ENCODE data around the gene WSCD1.

The WSCD1 gene

GRCh38 chr17:6153375-6153774 lies 83.2 kb downstream of the WSCD1 start:
- H3K9me3 Mint-ChIP-seq = peaks cover under 1% of the 10 kb centered on the region
- H3K27ac Mint-ChIP-seq = no peak overlapping the region
- H3K36me3 Mint-ChIP-seq = no peaks in the 10 kb centered on the region
- no peak for DNase-seq (ENCODE audit: low spot score in 2 of 2)
- peaks cover 14% of the 10 kb centered on the region for H3K27me3 Mint-ChIP-seq
- no peak for ATAC-seq (ENCODE audit: low read depth)
- no peak overlapping the region for H3K4me3 Mint-ChIP-seq
- H3K4me1 Mint-ChIP-seq = no peaks in the 10 kb centered on the region

- Mint-ChIP-seq H3K4me3 (no peak overlapping the region), H3K27me3 (peaks cover 4% of the 10 kb centered on the region)
Observed at GRCh38 chr17:6157716-6158115, 87.5 kb downstream of the WSCD1 start.

GRCh38 chr17:6159541-6160231 lies 89.5 kb downstream of the WSCD1 start:
- ATAC-seq (ENCODE audit: low read depth) (no peak), DNase-seq (ENCODE audit: low spot score in 2 of 2) (no peak)
- no peaks in the 10 kb centered on the region for H3K4me1 Mint-ChIP-seq
- H3K36me3 Mint-ChIP-seq = no peaks in the 10 kb centered on the region
- no peak overlapping the region for H3K27ac Mint-ChIP-seq
- H3K9me3 Mint-ChIP-seq = no peaks in the 10 kb centered on the region
- H3K4me3 Mint-ChIP-seq = no peak overlapping the region
- H3K27me3 Mint-ChIP-seq = peaks cover 14% of the 10 kb centered on the region

More at GRCh38 chr17:6157716-6158115, 87.5 kb downstream of the WSCD1 start:
- no peak overlapping the region for H3K27ac Mint-ChIP-seq
- no peaks in the 10 kb centered on the region for H3K4me1 Mint-ChIP-seq
- DNase-seq (ENCODE audit: low spot score in 2 of 2) (no peak), ATAC-seq (ENCODE audit: low read depth) (no peak)
- no peaks in the 10 kb centered on the region for H3K36me3 Mint-ChIP-seq
- no peaks in the 10 kb centered on the region for H3K9me3 Mint-ChIP-seq

- DNase-seq (ENCODE audit: low spot score in 2 of 2) (no peak), ATAC-seq (ENCODE audit: low read depth) (no peak)
- Mint-ChIP-seq H3K27me3 (peaks cover 15% of the 10 kb centered on the region), H3K9me3 (no peaks in the 10 kb centered on the region), H3K36me3 (no peaks in the 10 kb centered on the region), H3K4me3 (no peak overlapping the region), H3K4me1 (no peaks in the 10 kb centered on the region), H3K27ac (no peak overlapping the region)
Observed at GRCh38 chr17:6160232-6160555, 90.0 kb downstream of the WSCD1 start.

- Mint-ChIP-seq H3K27ac (no peak overlapping the region), H3K9me3 (no peaks in the 10 kb centered on the region), H3K4me1 (no peaks in the 10 kb centered on the region), H3K36me3 (no peaks in the 10 kb centered on the region), H3K4me3 (no peak overlapping the region), H3K27me3 (peaks cover 14% of the 10 kb centered on the region)
- DNase-seq (ENCODE audit: low spot score in 2 of 2) (no peak), ATAC-seq (ENCODE audit: low read depth) (no peak)
Observed at GRCh38 chr17:6160911-6161855, 91.0 kb downstream of the WSCD1 start.

- Mint-ChIP-seq H3K9me3 (no peaks in the 10 kb centered on the region), H3K27ac (no peak overlapping the region), H3K4me3 (no peak overlapping the region), H3K27me3 (peaks cover 13% of the 10 kb centered on the region), H3K4me1 (no peaks in the 10 kb centered on the region), H3K36me3 (no peaks in the 10 kb centered on the region)
- DNase-seq (ENCODE audit: low spot score in 2 of 2) (no peak), ATAC-seq (ENCODE audit: low read depth) (no peak)
Observed at GRCh38 chr17:6162216-6162615, 92.0 kb downstream of the WSCD1 start.

GRCh38 chr17:6162892-6163291 lies 92.7 kb downstream of the WSCD1 start:
- no peak for DNase-seq (ENCODE audit: low spot score in 2 of 2)
- Mint-ChIP-seq H3K9me3 (no peaks in the 10 kb centered on the region), H3K4me3 (no peak overlapping the region), H3K36me3 (no peaks in the 10 kb centered on the region), H3K27me3 (peaks cover 11% of the 10 kb centered on the region), H3K4me1 (no peaks in the 10 kb centered on the region), H3K27ac (no peak overlapping the region)
- no peak for ATAC-seq (ENCODE audit: low read depth)

GRCh38 chr17:6163612-6164333 lies 93.6 kb downstream of the WSCD1 start:
- ATAC-seq (ENCODE audit: low read depth) = no peak
- no peaks in the 10 kb centered on the region for H3K4me1 Mint-ChIP-seq
- H3K9me3 Mint-ChIP-seq = no peaks in the 10 kb centered on the region
- DNase-seq (ENCODE audit: low spot score in 2 of 2) = no peak
- H3K36me3 Mint-ChIP-seq = no peaks in the 10 kb centered on the region
- H3K4me3 Mint-ChIP-seq = no peak overlapping the region
- H3K27ac Mint-ChIP-seq = no peak overlapping the region
- peaks cover 11% of the 10 kb centered on the region for H3K27me3 Mint-ChIP-seq

GRCh38 chr17:6164996-6165395 lies 94.8 kb downstream of the WSCD1 start:
- no peaks in the 10 kb centered on the region for H3K36me3 Mint-ChIP-seq
- H3K4me1 Mint-ChIP-seq = no peaks in the 10 kb centered on the region
- DNase-seq (ENCODE audit: low spot score in 2 of 2) (no peak), ATAC-seq (ENCODE audit: low read depth) (no peak)
- H3K27me3 Mint-ChIP-seq = peaks cover 11% of the 10 kb centered on the region
- no peak overlapping the region for H3K4me3 Mint-ChIP-seq
- no peak overlapping the region for H3K27ac Mint-ChIP-seq
- H3K9me3 Mint-ChIP-seq = no peaks in the 10 kb centered on the region

- Mint-ChIP-seq H3K36me3 (no peaks in the 10 kb centered on the region), H3K27me3 (peaks cover 11% of the 10 kb centered on the region), H3K27ac (no peak overlapping the region), H3K4me1 (no peaks in the 10 kb centered on the region), H3K4me3 (no peak overlapping the region), H3K9me3 (peaks cover 5% of the 10 kb centered on the region)
- no peak for ATAC-seq (ENCODE audit: low read depth)
- no peak for DNase-seq (ENCODE audit: low spot score in 2 of 2)
Observed at GRCh38 chr17:6165806-6166205, 95.6 kb downstream of the WSCD1 start.

GRCh38 chr17:6166492-6167179 lies 96.5 kb downstream of the WSCD1 start:
- H3K27me3 Mint-ChIP-seq = peaks cover 15% of the 10 kb centered on the region
- DNase-seq (ENCODE audit: low spot score in 2 of 2) = no peak
- peaks cover 11% of the 10 kb centered on the region for H3K9me3 Mint-ChIP-seq
- H3K36me3 Mint-ChIP-seq = no peaks in the 10 kb centered on the region
- no peak for ATAC-seq (ENCODE audit: low read depth)
- no peak overlapping the region for H3K4me3 Mint-ChIP-seq
- no peaks in the 10 kb centered on the region for H3K4me1 Mint-ChIP-seq
- no peak overlapping the region for H3K27ac Mint-ChIP-seq

GRCh38 chr17:6168296-6168695 lies 98.1 kb downstream of the WSCD1 start:
- no peak overlapping the region for H3K4me3 Mint-ChIP-seq
- no peaks in the 10 kb centered on the region for H3K36me3 Mint-ChIP-seq
- H3K27me3 Mint-ChIP-seq = peaks cover 13% of the 10 kb centered on the region
- no peak for DNase-seq (ENCODE audit: low spot score in 2 of 2)
- H3K4me1 Mint-ChIP-seq = no peaks in the 10 kb centered on the region
- H3K9me3 Mint-ChIP-seq = peaks cover 11% of the 10 kb centered on the region
- no peak for ATAC-seq (ENCODE audit: low read depth)
- H3K27ac Mint-ChIP-seq = no peak overlapping the region

- peaks cover 9% of the 10 kb centered on the region for H3K27me3 Mint-ChIP-seq
- H3K27ac Mint-ChIP-seq = no peak overlapping the region
- DNase-seq (ENCODE audit: low spot score in 2 of 2) (no peak), ATAC-seq (ENCODE audit: low read depth) (no peak)
- H3K4me1 Mint-ChIP-seq = no peaks in the 10 kb centered on the region
- no peaks in the 10 kb centered on the region for H3K36me3 Mint-ChIP-seq
- no peak overlapping the region for H3K4me3 Mint-ChIP-seq
- peaks cover 11% of the 10 kb centered on the region for H3K9me3 Mint-ChIP-seq
Observed at GRCh38 chr17:6170349-6170748, 100.2 kb downstream of the WSCD1 start.

All from memory B cell (primary cell).